GM19193 (cell line): Measurements from ENCODE around the gene DOCK6.

Source experiments
- POLR2A ChIP-seq: IDR thresholded peaks from 4 replicates; pipeline ENCODE4 v1.6.1; 2011; ENCODE audit not compliant: insufficient read depth, insufficient read length; ENCODE audit errors: extremely low read depth

DOCK6 gene

GRCh38 chr19:11240008-11240444, 22.3 kb downstream of the DOCK6 start:
- TF ChIP-seq POLR2A, result no peak

GRCh38 chr19:11239377-11240000, 22.8 kb downstream of the DOCK6 start, which contains the start of gene ANGPTL8:
ANGPTL8 (plus strand) TSS chr19:11239619; CDS start chr19:11239638, 19 bp downstream.
- TF ChIP-seq POLR2A, result no peak

DNA sequence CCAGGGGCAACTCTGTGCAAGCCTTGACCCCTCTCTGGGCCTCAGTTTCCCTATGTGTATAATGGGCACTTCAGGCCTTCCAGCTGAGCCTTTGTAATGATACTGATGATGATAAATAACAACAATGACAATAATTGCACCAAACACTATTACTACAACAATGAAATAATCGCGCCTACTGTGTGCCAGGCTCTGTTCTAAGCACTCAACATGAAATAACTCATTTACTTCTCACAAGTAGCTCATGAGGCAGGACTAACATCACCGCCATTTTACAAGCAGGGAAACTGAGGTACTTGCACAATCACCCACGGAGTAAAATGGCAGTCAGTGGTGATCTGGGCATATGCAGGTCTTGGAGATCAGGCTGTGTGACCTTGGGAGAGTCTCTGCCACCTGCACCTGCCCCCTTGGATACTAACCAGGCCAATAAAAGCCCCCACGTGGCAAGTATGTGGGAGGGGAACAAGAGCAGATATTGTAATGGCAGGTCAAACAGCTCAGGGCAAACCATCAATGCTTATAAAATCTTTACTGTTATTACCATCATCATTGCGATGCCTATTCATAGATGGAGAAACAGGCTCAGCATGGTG, 23.4 kb downstream of the DOCK6 start:
- TF ChIP-seq POLR2A, result no peak

- TF ChIP-seq POLR2A, result no peak
These were observed 24.3 kb downstream of the DOCK6 start for GRCh38 chr19:11238041-11238440.

GRCh38 chr19:11237321-11237720, 25.0 kb downstream of the DOCK6 start:
- TF ChIP-seq POLR2A, result no peak

DNA sequence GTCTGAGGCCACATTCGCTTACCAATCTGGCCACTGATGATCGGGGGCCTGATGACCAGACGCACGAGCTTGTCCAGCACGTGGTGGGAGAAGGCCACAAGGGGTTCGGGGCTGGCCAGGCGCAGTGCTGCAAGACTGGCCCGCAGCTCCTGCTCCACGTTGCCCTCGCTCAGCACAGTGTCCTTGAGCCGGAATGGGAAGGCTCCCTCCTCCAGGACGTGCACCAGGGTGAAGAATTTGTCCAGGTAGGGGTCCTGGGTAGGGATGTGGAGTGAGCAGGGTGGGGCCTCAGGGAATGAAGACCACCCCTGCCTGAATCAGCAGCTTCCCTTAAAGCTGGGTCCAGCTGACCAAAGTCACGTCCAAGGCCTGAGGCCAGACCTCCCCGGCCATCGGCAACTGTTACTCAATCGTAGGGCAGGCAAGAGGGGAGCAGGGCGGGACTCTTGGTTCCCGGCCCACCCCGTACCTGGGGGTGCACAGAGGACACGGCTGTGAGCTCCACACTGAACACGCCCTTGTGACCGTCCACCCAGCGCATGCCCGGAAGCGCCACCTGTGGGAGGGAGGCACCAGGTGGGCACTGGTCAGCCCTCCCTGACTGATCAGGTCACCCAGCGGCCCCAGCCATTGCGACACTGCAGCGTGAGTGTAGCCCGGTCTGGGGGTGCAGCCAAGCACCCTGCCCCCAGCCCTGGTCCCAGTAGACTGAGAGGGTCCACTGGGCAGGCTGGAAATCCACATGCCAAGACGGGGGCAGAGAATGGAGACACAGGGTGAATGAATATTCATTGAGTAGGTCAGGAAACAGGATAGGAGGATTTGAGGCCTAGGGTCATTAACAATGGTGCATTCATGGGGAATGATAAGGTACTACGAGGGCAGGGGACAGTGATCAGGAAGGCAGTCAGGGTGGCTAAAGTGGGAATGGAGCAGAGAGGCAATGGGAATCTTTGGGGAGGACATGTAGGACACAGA, 25.7 kb downstream of the DOCK6 start:
- TF ChIP-seq POLR2A, result no peak

- TF ChIP-seq POLR2A, result no peak
These were observed 27.7 kb downstream of the DOCK6 start for GRCh38 chr19:11234486-11235075.

- no peak for TF ChIP-seq POLR2A
These were observed 29.3 kb downstream of the DOCK6 start for GRCh38 chr19:11233073-11233472.

GRCh38 chr19:11232555-11232954, 29.8 kb downstream of the DOCK6 start:
- no peak for TF ChIP-seq POLR2A

GRCh38 chr19:11230621-11231386, 31.5 kb downstream of the DOCK6 start:
- no peak for TF ChIP-seq POLR2A

GRCh38 chr19:11227195-11227886, 35.0 kb downstream of the DOCK6 start:
- TF ChIP-seq POLR2A, result no peak

DNA sequence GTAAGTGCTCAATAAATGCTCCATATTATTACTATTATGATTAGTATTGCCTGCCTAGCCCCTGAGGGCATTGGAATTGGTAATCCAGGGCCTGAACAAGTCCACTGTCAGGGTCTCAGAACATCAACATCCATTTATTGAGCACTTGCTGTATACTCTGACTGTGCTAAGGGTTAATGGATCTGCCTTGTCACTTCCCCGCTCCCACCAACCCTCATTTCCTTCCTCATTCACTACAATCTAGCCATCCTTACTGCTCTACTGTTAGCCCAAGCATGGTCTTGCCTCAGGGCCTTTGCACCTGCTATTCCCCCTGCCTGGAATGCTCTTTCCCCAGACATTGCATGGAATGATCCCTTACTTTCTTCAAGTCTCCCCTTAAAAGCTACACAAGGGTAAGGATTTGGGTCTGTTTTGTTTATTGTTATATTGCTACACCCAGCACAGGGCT, 35.6 kb downstream of the DOCK6 start:
- no peak for TF ChIP-seq POLR2A

GRCh38 chr19:11225815-11226214, 36.5 kb downstream of the DOCK6 start:
- no peak for TF ChIP-seq POLR2A

DNA sequence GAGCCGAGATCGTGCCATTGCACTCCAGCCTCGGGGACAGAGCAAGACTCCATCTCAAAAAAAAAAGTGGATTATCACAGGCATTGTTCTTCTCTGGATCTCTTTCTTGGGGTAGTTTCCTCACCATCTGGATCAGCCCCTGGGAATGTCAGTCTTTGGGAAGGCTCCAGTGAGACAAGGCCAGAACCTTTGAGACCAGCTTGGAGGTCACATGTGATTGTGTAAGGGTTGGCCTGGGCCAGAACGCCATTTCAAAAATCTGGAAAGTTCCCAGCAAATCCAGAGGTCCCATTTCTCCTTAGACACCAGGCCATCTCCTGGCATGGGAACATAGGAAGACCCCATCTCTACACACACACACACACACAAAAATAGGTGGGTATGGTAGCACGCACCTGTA, 37.2 kb downstream of the DOCK6 start:
- no peak for TF ChIP-seq POLR2A
